ENCODE measurements around the gene PARD3B.

The PARD3B gene

GRCh38 chr2:204657024-204657423 is 111.7 kb downstream of the PARD3B start:
- DNase-seq (ENCODE audit: low spot score): no peak

DNA sequence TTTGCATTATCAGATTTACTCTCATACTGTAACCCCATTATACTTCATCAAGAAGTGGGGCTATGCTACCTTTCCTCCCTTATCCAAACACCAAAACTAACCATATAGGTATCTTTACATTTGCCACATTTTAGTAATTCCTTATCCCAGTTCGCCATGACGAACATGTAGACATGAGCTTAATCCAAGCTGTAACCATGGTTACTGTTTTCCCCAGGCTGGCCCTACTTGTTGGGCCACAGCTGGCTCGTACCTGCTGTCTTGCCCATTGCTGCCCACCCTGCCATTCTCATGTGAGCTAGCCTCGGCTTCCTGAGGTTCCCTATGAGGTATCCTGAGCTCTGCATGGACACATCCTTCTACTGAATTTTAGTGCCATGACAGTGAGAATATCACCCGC is 117.7 kb downstream of the PARD3B start:
- DNase-seq (ENCODE audit: low spot score): no peak

DNA sequence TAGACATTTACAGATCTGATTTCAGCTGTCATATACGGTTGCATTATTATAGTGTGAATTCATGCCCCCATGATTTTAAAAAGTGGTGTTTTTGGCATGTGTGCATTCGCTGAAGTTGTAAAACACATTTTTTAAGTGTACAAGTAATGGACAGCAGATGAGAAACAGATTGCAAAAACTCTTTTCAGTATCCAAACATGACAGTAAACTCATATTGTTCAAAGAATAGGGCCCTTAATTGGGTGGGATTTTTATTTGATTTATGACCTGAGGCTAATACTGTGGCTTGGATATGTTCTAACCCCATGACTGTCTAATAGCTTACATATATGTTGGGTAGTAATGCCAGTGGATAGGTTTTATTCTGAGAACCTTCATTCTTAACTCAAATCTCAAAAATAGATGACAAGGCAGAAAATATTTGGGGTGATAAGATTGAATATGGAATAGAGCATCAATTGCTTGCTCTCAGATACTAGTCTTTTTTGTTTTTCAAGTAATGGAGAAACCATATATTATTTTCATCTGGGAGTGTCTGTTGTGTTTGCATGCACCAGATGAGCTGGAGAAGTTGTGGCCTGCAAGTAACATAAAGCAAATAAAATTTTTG is 118.6 kb downstream of the PARD3B start:
- no peak for DNase-seq (ENCODE audit: low spot score)

DNA sequence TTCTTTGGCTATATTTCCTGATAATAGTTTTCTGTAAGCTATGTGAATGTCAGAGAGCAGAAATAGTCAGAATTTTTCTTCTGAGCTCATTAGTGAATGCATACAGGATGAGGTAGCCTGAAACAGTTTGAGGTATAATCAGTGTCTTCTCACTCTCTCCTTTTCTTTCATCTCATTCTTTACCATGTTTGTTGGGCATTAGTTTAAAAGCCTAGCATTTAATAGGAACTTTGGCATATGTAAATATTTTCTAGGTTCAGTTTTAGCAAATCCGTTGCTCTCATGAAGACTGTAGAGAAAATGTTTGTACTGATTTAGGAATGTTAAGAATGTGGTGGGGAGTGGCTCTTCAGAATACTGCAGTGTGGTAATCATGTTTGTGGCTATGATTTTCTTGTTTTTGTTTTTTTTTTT is 119.4 kb downstream of the PARD3B start:
- DNase-seq (ENCODE audit: low spot score): no peak

DNA sequence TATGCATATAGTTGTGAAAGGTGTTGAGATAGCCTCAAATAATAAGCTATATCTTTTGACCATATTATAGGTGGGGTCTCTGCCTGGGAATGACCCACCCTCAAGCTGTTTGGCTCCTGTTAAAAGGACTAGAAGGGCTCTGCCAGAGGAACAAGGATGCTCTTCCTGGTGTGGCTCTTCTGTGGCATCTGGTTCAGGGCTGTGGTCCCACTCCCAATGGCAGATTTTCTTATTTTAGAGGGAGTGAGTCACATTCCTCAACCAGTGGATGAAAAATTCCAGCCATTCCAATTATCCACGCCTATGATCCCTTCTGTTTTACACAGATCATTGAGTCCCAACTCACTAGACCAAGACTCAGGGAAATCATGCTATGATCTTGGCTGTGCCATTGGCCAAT is 119.9 kb downstream of the PARD3B start:
- DNase-seq (ENCODE audit: low spot score): no peak

- DNase-seq (ENCODE audit: low spot score): no peak
These were observed 120.5 kb downstream of the PARD3B start for GRCh38 chr2:204665771-204666170.

DNA sequence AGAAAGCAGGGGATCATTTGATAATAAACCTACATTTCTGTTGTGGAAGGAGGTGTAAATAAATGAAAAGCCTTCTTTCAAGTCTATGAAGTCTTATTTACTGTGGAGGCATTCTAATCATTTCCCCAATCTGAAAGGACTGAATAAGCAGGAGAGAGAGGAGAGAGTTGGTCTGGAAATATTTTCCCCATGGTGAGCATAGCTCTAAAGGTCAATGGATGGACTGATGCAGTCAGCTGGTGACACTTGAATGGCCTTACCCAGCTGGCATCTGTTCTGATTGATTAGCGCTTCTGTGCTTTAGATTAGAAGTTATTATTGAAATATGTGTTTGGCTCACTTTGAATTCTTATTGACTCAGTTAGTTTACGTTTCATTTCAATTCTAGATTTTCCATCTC is 122.7 kb downstream of the PARD3B start:
- no peak for DNase-seq (ENCODE audit: low spot score)

GRCh38 chr2:204669382-204669781 is 124.1 kb downstream of the PARD3B start:
- no peak for DNase-seq (ENCODE audit: low spot score)

DNA sequence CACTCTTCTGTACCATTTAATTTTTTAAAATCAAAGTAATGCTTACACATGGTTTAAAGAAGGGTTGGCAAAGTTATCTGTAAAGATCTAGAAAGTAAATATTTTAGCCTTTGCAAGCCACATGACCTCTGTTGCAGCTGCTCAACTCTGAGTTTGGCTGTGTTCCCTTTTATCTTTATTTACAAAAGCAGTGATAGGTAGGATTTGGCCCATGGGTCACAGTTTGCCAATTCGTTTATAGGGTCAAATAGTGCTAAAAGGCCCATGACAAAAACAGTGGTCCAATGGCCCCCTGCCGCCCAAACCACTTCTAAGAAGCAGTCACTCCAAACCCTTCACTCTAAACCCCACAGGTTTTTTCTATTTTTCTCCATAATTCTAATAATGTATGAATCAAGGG is 124.8 kb downstream of the PARD3B start:
- no peak for DNase-seq (ENCODE audit: low spot score)

DNA sequence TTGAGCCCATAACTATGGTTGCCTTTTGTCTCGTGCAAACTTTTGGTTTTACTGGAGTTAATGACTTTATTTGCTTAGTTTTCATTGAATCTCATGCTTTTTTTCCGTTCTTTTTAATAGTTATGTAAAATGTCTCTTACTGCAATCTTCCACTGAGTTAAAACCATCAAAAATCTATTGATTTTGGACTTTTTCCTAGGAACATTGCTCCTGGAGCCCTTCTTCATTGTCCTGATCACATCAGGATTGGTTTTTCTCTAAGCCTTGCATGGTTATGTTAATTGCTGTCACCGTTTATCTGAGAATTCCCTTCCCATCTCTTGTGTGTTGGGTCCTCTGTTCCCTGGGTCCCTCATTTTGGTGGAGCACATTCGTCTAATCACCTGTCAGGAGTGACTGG is 125.5 kb downstream of the PARD3B start:
- no peak for DNase-seq (ENCODE audit: low spot score)

GRCh38 chr2:204672772-204673171 is 127.5 kb downstream of the PARD3B start:
- no peak for DNase-seq (ENCODE audit: low spot score)

- DNase-seq (ENCODE audit: low spot score): no peak
These were observed 128.6 kb downstream of the PARD3B start for GRCh38 chr2:204673877-204674276.

GRCh38 chr2:204678031-204678430 is 132.8 kb downstream of the PARD3B start:
- no peak for DNase-seq (ENCODE audit: low spot score)

GRCh38 chr2:204680576-204680975 is 135.3 kb downstream of the PARD3B start:
- no peak for DNase-seq (ENCODE audit: low spot score)

GRCh38 chr2:204681412-204681811 is 136.1 kb downstream of the PARD3B start:
- DNase-seq (ENCODE audit: low spot score): no peak

DNA sequence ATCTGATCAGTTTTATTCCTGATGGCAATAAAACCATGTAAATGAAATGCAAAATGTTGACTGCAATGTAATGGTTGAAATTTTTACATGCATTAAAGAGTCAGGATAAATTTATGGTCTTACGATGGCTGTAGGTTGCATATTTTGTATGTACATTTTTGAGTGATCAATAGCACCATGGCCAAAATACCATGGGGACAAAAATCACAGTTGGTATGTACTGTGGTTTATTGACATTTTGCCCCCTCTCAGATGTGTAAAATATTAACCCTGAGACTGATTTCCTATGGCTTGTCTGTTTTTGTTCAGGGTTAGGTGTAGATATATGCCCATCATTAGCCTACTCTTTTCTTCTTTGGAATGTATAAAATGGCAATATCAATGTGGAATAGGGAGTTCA is 138.1 kb downstream of the PARD3B start:
- no peak for DNase-seq (ENCODE audit: low spot score)

DNA sequence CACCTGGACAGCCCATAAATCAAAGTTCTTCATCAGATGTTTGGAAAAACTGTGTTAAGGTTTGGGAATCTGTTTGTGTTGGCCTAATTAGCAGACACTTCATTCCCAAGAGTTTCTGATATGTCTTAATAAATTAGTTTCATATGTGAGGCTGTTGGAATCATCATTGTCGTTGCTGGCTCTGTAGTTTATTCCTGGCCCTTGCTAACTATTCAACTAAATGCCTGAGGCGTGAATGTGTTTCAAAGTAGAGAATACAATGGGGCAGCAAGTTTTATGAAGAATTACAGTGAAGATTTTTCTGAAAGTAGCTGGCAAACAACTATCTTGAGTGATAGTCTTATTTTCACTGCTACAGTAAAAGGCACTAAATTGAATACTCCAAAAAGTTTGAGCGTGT is 141.1 kb downstream of the PARD3B start:
- no peak for DNase-seq (ENCODE audit: low spot score)

GRCh38 chr2:204687776-204688175 is 142.5 kb downstream of the PARD3B start:
- no peak for DNase-seq (ENCODE audit: low spot score)

GRCh38 chr2:204691911-204692510 is 146.7 kb downstream of the PARD3B start:
- peak; percentile 18 for DNase-seq (ENCODE audit: low spot score)

DNA sequence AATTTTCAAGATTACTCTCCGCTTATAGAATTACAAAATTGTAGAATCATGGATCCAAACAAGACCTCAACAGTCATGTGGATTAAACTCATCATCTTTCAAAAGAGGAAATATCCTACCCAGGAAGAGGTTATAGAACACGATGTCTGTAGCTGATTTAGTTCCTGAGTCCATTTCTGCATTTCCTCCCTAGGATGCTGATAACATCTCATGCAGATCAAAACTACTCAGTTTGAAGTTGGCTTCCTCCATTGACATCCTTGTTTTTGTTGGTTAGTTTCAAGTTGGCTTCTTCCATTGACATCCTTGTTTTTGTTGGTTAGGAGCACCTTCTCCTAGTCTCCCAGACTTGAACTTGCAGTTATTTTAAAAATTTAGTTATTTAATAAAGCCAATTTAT is 147.5 kb downstream of the PARD3B start:
- no peak for DNase-seq (ENCODE audit: low spot score)

- no peak for DNase-seq (ENCODE audit: low spot score)
These were observed 148.0 kb downstream of the PARD3B start for GRCh38 chr2:204693262-204693661.

DNA sequence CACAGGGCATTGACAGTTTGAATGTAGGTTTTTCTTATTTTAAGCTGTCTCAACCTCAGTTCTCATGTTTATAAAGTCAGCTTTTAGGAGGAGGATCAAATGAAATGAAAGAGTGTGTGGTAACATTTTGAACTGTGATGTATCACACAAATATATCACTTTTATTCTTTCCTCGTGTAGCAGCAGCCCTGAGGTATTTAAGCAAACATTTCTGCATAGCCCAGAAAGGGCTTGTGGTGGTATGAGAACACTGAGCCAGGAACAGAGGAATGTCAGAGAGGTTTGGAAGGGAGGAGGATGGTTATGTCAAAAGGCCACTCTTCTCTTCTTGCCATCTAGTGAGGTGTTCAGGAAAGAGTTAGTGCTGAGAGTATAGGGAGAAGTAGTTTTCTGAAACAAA is 150.2 kb downstream of the PARD3B start:
- DNase-seq (ENCODE audit: low spot score): no peak

GRCh38 chr2:204696124-204696523 is 150.8 kb downstream of the PARD3B start:
- no peak for DNase-seq (ENCODE audit: low spot score)

- no peak for DNase-seq (ENCODE audit: low spot score)
These were observed 160.1 kb downstream of the PARD3B start for GRCh38 chr2:204705243-204705932.

Measured in CD4-positive, alpha-beta T cell treated with Interleukin-6 at 100 ng/mL for 8 hours (primary cell).